Liver (tissue), 9 donors: ENCODE measurements around the gene PLA2G4D. TPM values are rescaled to one million over a fixed set of nuclear protein-coding genes. Genes with fewer than 3 reads are reported as not detected.

ENCODE experiments used
- DNase-seq: peaks from one replicate; pipeline ENCODE4 v3.0.0-alpha.2; 2017; ENCODE audit warnings: low spot score
- H3K27ac ChIP-seq, 2 donors: one replicate each; pipeline ENCODE4 v1.7.0; 2013; ENCODE audit warnings: inconsistent platforms in 2 of 2, low read length in 2 of 2, control low read depth in 1 of 2, low read depth in 1 of 2, mild to moderate bottlenecking in 1 of 2
- H3K27me3 ChIP-seq, 4 donors: one replicate each; pipeline versions ENCODE4 v1.6.1 to v1.7.0; 2013; ENCODE audit warnings: low read length in 3 of 4, inconsistent platforms in 1 of 4, mild to moderate bottlenecking in 1 of 4, moderate library complexity in 1 of 4; ENCODE audit not compliant: control insufficient read depth in 4 of 4, insufficient read depth in 4 of 4
- H3K36me3 ChIP-seq, 4 donors: one replicate each; pipeline versions ENCODE4 v1.6.1 to v1.7.0; 2013; ENCODE audit warnings: low read length in 3 of 4, mild to moderate bottlenecking in 3 of 4, low read depth in 1 of 4, moderate library complexity in 1 of 4; ENCODE audit not compliant: control insufficient read depth in 4 of 4, insufficient read depth in 3 of 4
- H3K4me1 ChIP-seq, 4 donors: one replicate each; pipeline versions ENCODE4 v1.6.1 to v1.7.0; 2013; ENCODE audit warnings: low read length in 3 of 4, mild to moderate bottlenecking in 3 of 4, moderate library complexity in 1 of 4; ENCODE audit not compliant: control insufficient read depth in 4 of 4, insufficient read depth in 4 of 4
- H3K4me3 ChIP-seq, 3 donors: one replicate each; pipeline versions ENCODE4 v1.6.1 to v1.7.0; 2013; ENCODE audit warnings: low read length in 3 of 3, control low read depth in 1 of 3, low read depth in 1 of 3, mild to moderate bottlenecking in 1 of 3
- H3K9ac ChIP-seq, 2 donors: one replicate each; pipeline ENCODE4 v1.7.0; 2013; ENCODE audit warnings: low read length in 2 of 2, mild to moderate bottlenecking in 2 of 2, moderate library complexity in 2 of 2, control low read depth in 1 of 2, low read depth in 1 of 2
- H3K9me3 ChIP-seq, 4 donors: one replicate each; pipeline versions ENCODE4 v1.6.1 to v1.7.0; 2013; ENCODE audit warnings: low read length in 3 of 4; ENCODE audit not compliant: control insufficient read depth in 4 of 4
- CTCF ChIP-seq: fragments of 150-350 bp; IDR thresholded peaks from 2 replicates; pipeline ENCODE4 v1.5.1; 2017; ENCODE audit warnings: improper control_type of control experiment, low read depth, low read length; ENCODE audit not compliant: missing input control
- FOXA1 ChIP-seq: IDR thresholded peaks from 2 replicates; pipeline ENCODE4 v1.6.1; 2016; ENCODE audit warnings: antibody characterized with exemption
- FOXA2 ChIP-seq: IDR thresholded peaks from 2 replicates; pipeline ENCODE4 v1.6.1; 2016; ENCODE audit warnings: antibody characterized with exemption
- HNF4A ChIP-seq, 2 donors: conservative IDR thresholded peaks; 2 replicates each; pipeline ENCODE4 v1.6.1; 2016; ENCODE audit warnings: antibody characterized with exemption in 2 of 2, mild to moderate bottlenecking in 2 of 2
- HNF4G ChIP-seq: IDR thresholded peaks from 2 replicates; pipeline ENCODE4 v1.6.1; 2016; ENCODE audit warnings: antibody characterized with exemption
- MAX ChIP-seq: IDR thresholded peaks from 2 replicates; pipeline ENCODE4 v1.6.1; 2016; ENCODE audit warnings: antibody characterized with exemption
- RAD21 ChIP-seq, 2 donors: IDR thresholded peaks; 2 replicates each; pipeline ENCODE4 v1.6.1; 2016; ENCODE audit warnings: antibody characterized with exemption in 2 of 2, mild to moderate bottlenecking in 2 of 2
- REST ChIP-seq: IDR thresholded peaks from 2 replicates; pipeline ENCODE4 v1.6.1; 2016; ENCODE audit warnings: antibody characterized with exemption, mild to moderate bottlenecking
- RXRA ChIP-seq, 2 donors: IDR thresholded peaks; 2 replicates each; pipeline ENCODE4 v1.6.1; 2017 to 2018; ENCODE audit warnings: antibody characterized with exemption in 2 of 2, mild to moderate bottlenecking in 1 of 2
- SP1 ChIP-seq: IDR thresholded peaks from 2 replicates; pipeline ENCODE4 v1.6.1; 2018; ENCODE audit warnings: antibody characterized with exemption, mild to moderate bottlenecking
- WGBS: extraction: QIAGEN DNeasy Blood & Tissue Kit; methylation state at CpG from one replicate; pipeline ENCODE4 v1.1.7; 2013; 5-methylcytosine and 5-hydroxymethylcytosine counted together
- polyA plus RNA-seq, 2 donors: library from polyadenylated mRNA; stranded (reverse) in 1 of 2; unstranded in 1 of 2; fragments of 200-250 nt in 1 of 2; fragments of >200 nt in 1 of 2; fragmentation: Nextera tagmentation in 1 of 2; extraction: Ambion mirVana in 1 of 2; gene quantifications; one replicate each; pipeline versions ENCODE4 v1.2.1 to v1.2.3, GENCODE V29; 2013 to 2015
- total RNA-seq, 2 donors: library from RNA; depleted of rRNA; stranded (reverse); fragments of >200 nt; gene quantifications; one replicate each; pipeline ENCODE4 v1.2.3, GENCODE V29; 2014
- donor health status: healthy.
- donor health status: healthy.
- donor health status: healthy.
- donor health status: healthy.
- donor health status: healthy.

Gene PLA2G4D
- total and polyA plus RNA-seq, 4 donors = not detected

GRCh38 chr15:42053010-42053409 is 41.4 kb downstream of the PLA2G4D start:
- H3K27me3 ChIP-seq = no peaks in the 10 kb centered on the region
- no peak overlapping the region for H3K27ac ChIP-seq
- peaks cover 0 to 6% (median 0%) of the 10 kb centered on the region in 4 donors for H3K4me1 ChIP-seq
- no peak overlapping the region for H3K4me3 ChIP-seq
- no peaks in the 10 kb centered on the region for H3K36me3 ChIP-seq
- TF ChIP-seq RXRA (IDR thresholded peaks at IDR 0.05) = no peak
- 83% methylated on average over 4 of the region's 4 CpGs for WGBS
- DNase-seq = no peak
- H3K9ac ChIP-seq = no peak overlapping the region
- no peaks in the 10 kb centered on the region for H3K9me3 ChIP-seq

GRCh38 chr15:42050484-42051255 is 43.7 kb downstream of the PLA2G4D start:
- 89% methylated on average over 10 of the region's 10 CpGs for WGBS
- no peak for DNase-seq

GRCh38 chr15:42048821-42049200 is 45.6 kb downstream of the PLA2G4D start:
- no peak overlapping the region for H3K27ac ChIP-seq
- no peaks in the 10 kb centered on the region for H3K27me3 ChIP-seq
- DNase-seq = no peak
- H3K4me1 ChIP-seq = no peaks in the 10 kb centered on the region
- no peaks in the 10 kb centered on the region for H3K36me3 ChIP-seq
- H3K9me3 ChIP-seq = no peaks in the 10 kb centered on the region
- 85% methylated on average over 8 of the region's 8 CpGs for WGBS
- H3K4me3 ChIP-seq = no peak overlapping the region
- TF ChIP-seq HNF4A (conservative IDR thresholded peaks at IDR 0.05) (no peak), SP1 (no peak), REST (no peak), MAX (no peak), FOXA2 (no peak), CTCF (no peak), RAD21 (IDR thresholded peaks at IDR 0.05) (no peak), HNF4G (no peak)
- no peak overlapping the region for H3K9ac ChIP-seq

More at GRCh38 chr15:42050484-42051255, 43.7 kb downstream of the PLA2G4D start:
- H3K9me3 ChIP-seq = no peaks in the 10 kb centered on the region
- no peak overlapping the region for H3K4me3 ChIP-seq
- H3K36me3 ChIP-seq = no peaks in the 10 kb centered on the region
- no peak overlapping the region for H3K27ac ChIP-seq
- TF ChIP-seq FOXA1 (no peak), SP1 (no peak), HNF4G (no peak), MAX (no peak), HNF4A (conservative IDR thresholded peaks at IDR 0.05) (no peak), FOXA2 (no peak)
- H3K4me1 ChIP-seq = no peaks in the 10 kb centered on the region
- no peak overlapping the region for H3K9ac ChIP-seq
- no peaks in the 10 kb centered on the region for H3K27me3 ChIP-seq
